Measurements from ENCODE around the gene MAJIN. TPM values are rescaled to one million over a fixed set of nuclear protein-coding genes. Genes with fewer than 3 reads are reported as not detected.

Gene MAJIN
- total and polyA plus RNA-seq, 2 experiments from 2014 or later, result not detected

- TF ChIP-seq ZNF462 (CRISPR knock-in tag; IDR thresholded peaks at IDR 0.05), result no peak
These were observed 65.6 kb downstream of the MAJIN start (continued) for GRCh38 chr11:64906314-64906635.

- H3K27ac Mint-ChIP-seq, result no peak overlapping the region
These were observed 66.2 kb downstream of the MAJIN start for GRCh38 chr11:64905516-64906313.

More at GRCh38 chr11:64905516-64906313, 66.2 kb downstream of the MAJIN start:
- Histone ChIP-seq H3F3A (replicated peaks; ENCODE audit: low read depth) (no peaks in the 10 kb centered on the region), H3K4me2 (no peak overlapping the region), H3K9me2 (ENCODE audit: insufficient read depth) (no peaks in the 10 kb centered on the region), H3K4me3 (no peak overlapping the region), H3K79me2 (replicated peaks; ENCODE audit: insufficient read depth) (no peaks in the 10 kb centered on the region), H3K4me1 (ENCODE audit: insufficient read depth) (no peaks in the 10 kb centered on the region), H4K20me1 (replicated peaks; ENCODE audit: insufficient read depth) (no peaks in the 10 kb centered on the region; the same call in none of the 2 replicates), H2AFZ (no peak overlapping the region), H3K27me3 (ENCODE audit: insufficient read depth) (no peaks in the 10 kb centered on the region), H3K27ac (ENCODE audit: low read depth) (no peak overlapping the region), H3K36me3 (ENCODE audit: insufficient read depth) (no peaks in the 10 kb centered on the region)
- Mint-ChIP-seq H3K4me3 (no peak overlapping the region), H3K36me3 (ENCODE audit: low read depth) (peaks cover 4% of the 10 kb centered on the region; the same call in 2 of the 3 replicates), H3K27me3 (ENCODE audit: insufficient read depth, low read depth, poor library complexity) (peaks cover 7% of the 10 kb centered on the region), H3K9me3 (no peaks in the 10 kb centered on the region; the same call in 2 of the 3 replicates), H3K4me1 (no peaks in the 10 kb centered on the region)
- ATAC-seq (no peak), DNase-seq (ENCODE audit: low spot score) (no peak)
- TF ChIP-seq EZH2phosphoT487 (IDR thresholded peaks at IDR 0.05; ENCODE audit: unreplicated experiment) (no peak), POLR2AphosphoS5 (IDR thresholded peaks at IDR 0.05; ENCODE audit: low read depth) (no peak), REST (IDR thresholded peaks at IDR 0.05; ENCODE audit: unreplicated experiment) (no peak), ZNF114 (CRISPR knock-in tag; IDR thresholded peaks at IDR 0.05) (no peak)
